ENCODE data around the gene SYT14. TPM values are rescaled to one million over a fixed set of nuclear protein-coding genes. Genes with fewer than 3 reads are reported as not detected.
"Not testable (repeated sequence)": the region's sequence is repeated elsewhere in the genome, so short reads cannot be mapped to it uniquely, and the experiment has no call there.

Gene SYT14
- polyA plus RNA-seq (2013), result 0.31 TPM in 2 replicates

DNA sequence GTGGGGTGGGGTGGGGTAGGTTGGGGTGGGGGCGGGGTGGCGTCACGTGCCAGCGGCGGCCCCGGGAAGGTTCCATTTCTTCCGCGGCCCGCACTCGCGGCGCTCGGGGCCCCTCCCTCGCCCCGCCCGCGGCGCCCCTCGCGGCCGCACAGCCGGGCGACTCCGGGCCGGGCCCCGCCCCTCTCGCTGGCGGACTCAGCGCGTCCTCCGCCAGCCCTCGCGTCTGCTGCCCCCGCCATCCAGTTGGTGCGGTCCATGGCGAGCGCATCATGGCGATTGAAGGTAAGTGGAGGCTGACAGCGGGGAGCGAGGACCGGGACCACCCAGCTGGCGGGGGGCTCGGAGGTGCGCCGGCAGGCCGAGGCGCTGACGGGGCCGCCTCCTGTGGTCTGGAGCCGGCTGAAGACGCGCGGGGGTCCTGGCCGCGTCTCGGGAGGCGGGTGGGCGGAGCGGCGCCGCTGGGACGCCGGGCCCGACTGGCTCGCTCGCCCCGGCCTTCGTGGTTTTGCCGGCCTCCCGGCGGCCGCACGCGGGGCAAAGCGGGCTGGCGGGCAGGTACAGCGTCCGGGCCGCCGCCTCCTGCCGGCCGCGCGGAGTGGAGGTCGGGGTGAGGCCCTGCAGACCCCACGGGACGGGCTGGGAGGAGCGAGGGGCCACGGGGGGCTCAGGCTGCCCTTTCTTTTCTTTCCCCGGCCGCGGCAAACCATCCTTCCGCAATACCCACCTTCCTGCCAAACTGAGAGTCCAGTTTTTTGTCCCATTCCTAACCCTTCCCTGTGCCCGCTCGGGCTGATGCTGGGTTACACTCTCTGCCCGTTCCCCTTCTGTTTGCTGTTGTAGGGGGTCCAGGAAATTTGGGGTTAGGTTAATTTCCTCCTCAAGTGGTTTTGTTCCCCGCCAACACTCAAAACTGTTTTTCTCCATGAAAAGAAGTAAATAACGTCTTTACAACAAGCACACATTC is at the start of gene SYT14:
SYT14 (plus strand) TSS at position 222 of the 964 bp plus-strand sequence; CDS start at position 270, 48 bp downstream.
- H3K79me2 ChIP-seq (ENCODE audit: control insufficient read depth, insufficient read depth, low read length, poor library complexity), result no peaks in the 10 kb centered on the region
- H2AFZ ChIP-seq (ENCODE audit: insufficient read depth, low read length, poor library complexity), result peak within 1 kb of the TSS; percentile 96
- no peak within 1 kb of the TSS for H3K23ac ChIP-seq (ENCODE audit: low read length)
- no peaks in the 10 kb centered on the region for H3K36me3 ChIP-seq (ENCODE audit: control insufficient read depth in 1 of 2, insufficient read depth in 2 of 2, low read length in 2 of 2)
- peaks cover 4% of the 10 kb centered on the region for H3K27me3 ChIP-seq (ENCODE audit: insufficient read depth, low read length)
- no CpG with 5 or more reads among the region's 98 CpGs for WGBS (ENCODE audit: extremely low coverage, insufficient coverage, insufficient read length)
- no peak within 1 kb of the TSS for H3K4ac ChIP-seq (ENCODE audit: low read depth, low read length)
- no peak within 1 kb of the TSS for H3K18ac ChIP-seq (ENCODE audit: low read length)
- H3K9ac ChIP-seq (ENCODE audit: low read length), result no peak within 1 kb of the TSS
- H3K4me1 ChIP-seq (ENCODE audit: control insufficient read depth in 1 of 2, insufficient read depth in 2 of 2, low read length in 2 of 2), result peaks cover 3% of the 10 kb centered on the region in 2 experiments
- no peak within 1 kb of the TSS for H4K8ac ChIP-seq (ENCODE audit: low read depth, low read length)
- H3K27ac ChIP-seq (ENCODE audit: low read depth, low read length), result no peak within 1 kb of the TSS
- no peak within 1 kb of the TSS for H2BK5ac ChIP-seq (ENCODE audit: low read depth, low read length, poor library complexity)
- no peaks in the 10 kb centered on the region for H3K9me3 ChIP-seq (ENCODE audit: insufficient read depth, low read depth, low read length)
- peak within 1 kb of the TSS; percentile 94 for H3K4me2 ChIP-seq (ENCODE audit: low read length)
- H3K14ac ChIP-seq (ENCODE audit: low read length), result no peak within 1 kb of the TSS
- no peak within 1 kb of the TSS for H2BK120ac ChIP-seq (ENCODE audit: insufficient read depth, low read length, poor library complexity)
- DNase-seq, result peak in 1 of 2 donors; percentile 2
- no peak within 1 kb of the TSS for H2BK12ac ChIP-seq (ENCODE audit: low read length)
- peak within 1 kb of the TSS; percentile 89 for H3K4me3 ChIP-seq (ENCODE audit: low read depth, low read length)
- no peak within 1 kb of the TSS for H4K12ac ChIP-seq (ENCODE audit: low read depth, low read length)
- no peak within 1 kb of the TSS for H2AK5ac ChIP-seq (ENCODE audit: low read length)
- no peak within 1 kb of the TSS for H4K91ac ChIP-seq (ENCODE audit: low read depth, low read length)
- no peaks in the 10 kb centered on the region for H3K79me1 ChIP-seq (ENCODE audit: low read length)

DNA sequence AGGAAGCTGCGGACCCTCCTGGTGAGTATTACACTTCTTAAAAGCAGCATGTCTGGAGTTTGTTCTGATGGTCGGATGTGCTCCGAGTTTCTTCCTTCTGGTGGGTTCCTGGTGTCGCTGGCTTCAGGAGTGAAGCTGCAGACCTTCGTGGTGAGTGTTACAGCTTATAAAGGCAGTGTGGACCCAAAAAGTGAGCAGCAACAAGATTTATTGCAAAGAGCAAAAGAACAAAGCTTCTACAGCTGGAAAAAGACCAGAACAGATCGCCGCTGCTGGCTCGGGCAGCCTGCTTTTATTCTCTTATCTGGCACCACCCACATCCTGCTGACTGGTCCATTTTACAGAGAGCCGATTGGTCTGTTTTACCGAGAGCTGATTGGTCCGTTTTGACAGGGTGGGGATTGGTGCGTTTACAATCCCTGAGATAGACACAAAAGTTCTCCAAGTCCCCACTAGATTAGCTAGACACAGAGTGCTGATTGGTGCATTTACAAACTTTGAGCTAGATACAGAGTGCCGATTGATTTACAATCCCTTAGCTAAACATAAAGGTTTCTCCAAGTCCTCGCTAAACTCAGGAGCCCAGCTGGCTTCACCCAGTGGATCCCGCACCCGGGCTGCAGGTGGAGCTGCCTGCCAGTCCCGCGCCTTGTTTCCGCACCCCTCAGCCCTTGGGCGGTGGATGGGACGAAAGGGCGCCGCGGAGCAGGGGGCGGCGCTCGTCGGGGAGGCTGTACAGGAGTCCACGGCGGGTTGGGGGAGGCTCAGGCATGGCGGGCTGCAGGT is 49.5 kb upstream of the SYT14 start:
- H3K36me3 ChIP-seq (ENCODE audit: control insufficient read depth in 1 of 2, insufficient read depth in 2 of 2, low read length in 2 of 2); H3K79me1 ChIP-seq (ENCODE audit: low read length); H3K4me2 ChIP-seq (ENCODE audit: low read length); H4K8ac ChIP-seq (ENCODE audit: low read depth, low read length); H3K14ac ChIP-seq (ENCODE audit: low read length); H3K18ac ChIP-seq (ENCODE audit: low read length); H3K4ac ChIP-seq (ENCODE audit: low read depth, low read length); H2BK5ac ChIP-seq (ENCODE audit: low read depth, low read length, poor library complexity); H3K4me1 ChIP-seq (ENCODE audit: control insufficient read depth in 1 of 2, insufficient read depth in 2 of 2, low read length in 2 of 2); H2AFZ ChIP-seq (ENCODE audit: insufficient read depth, low read length, poor library complexity); H3K27me3 ChIP-seq (ENCODE audit: insufficient read depth, low read length); H3K4me3 ChIP-seq (ENCODE audit: low read depth, low read length); H4K12ac ChIP-seq (ENCODE audit: low read depth, low read length); H3K27ac ChIP-seq (ENCODE audit: low read depth, low read length); H3K79me2 ChIP-seq (ENCODE audit: control insufficient read depth, insufficient read depth, low read length, poor library complexity); DNase-seq; H3K9ac ChIP-seq (ENCODE audit: low read length); H2BK12ac ChIP-seq (ENCODE audit: low read length); H2BK120ac ChIP-seq (ENCODE audit: insufficient read depth, low read length, poor library complexity); H2AK5ac ChIP-seq (ENCODE audit: low read length); H3K9me3 ChIP-seq (ENCODE audit: insufficient read depth, low read depth, low read length); H4K91ac ChIP-seq (ENCODE audit: low read depth, low read length); H3K23ac ChIP-seq (ENCODE audit: low read length): not testable (repeated sequence)
- no CpG with 5 or more reads among the region's 31 CpGs for WGBS (ENCODE audit: extremely low coverage, insufficient coverage, insufficient read length)

DNA sequence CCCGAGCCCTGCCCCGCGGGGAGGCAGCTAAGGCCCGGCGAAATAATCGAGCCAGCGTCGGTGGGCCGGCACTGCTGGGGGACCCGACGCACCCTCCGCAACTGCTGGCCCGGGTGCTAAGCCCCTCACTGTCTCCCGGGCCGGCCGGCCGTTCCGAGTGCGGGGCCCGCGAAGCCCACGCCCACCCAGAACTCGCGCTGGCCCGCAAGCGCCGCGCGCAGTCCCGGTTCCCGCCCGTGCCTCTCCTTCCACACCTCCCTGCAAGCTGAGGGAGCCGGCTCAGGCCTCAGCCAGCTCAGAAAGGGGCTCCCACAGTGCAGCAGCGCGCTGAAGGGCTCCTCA is 49.0 kb upstream of the SYT14 start:
- no peak for DNase-seq
- Histone ChIP-seq H2AK5ac (ENCODE audit: low read length) (no peak overlapping the region), H2BK12ac (ENCODE audit: low read length) (no peak overlapping the region), H3K4me2 (ENCODE audit: low read length) (no peak overlapping the region), H3K18ac (ENCODE audit: low read length) (no peak overlapping the region), H4K12ac (ENCODE audit: low read depth, low read length) (no peak overlapping the region), H3K9me3 (ENCODE audit: insufficient read depth, low read depth, low read length) (peaks cover 2% of the 10 kb centered on the region), H3K4me3 (ENCODE audit: low read depth, low read length) (no peak overlapping the region), H3K79me2 (ENCODE audit: control insufficient read depth, insufficient read depth, low read length, poor library complexity) (no peaks in the 10 kb centered on the region), H3K79me1 (ENCODE audit: low read length) (no peaks in the 10 kb centered on the region), H3K36me3 (ENCODE audit: control insufficient read depth in 1 of 2, insufficient read depth in 2 of 2, low read length in 2 of 2) (no peaks in the 10 kb centered on the region), H3K9ac (ENCODE audit: low read length) (no peak overlapping the region), H4K8ac (ENCODE audit: low read depth, low read length) (no peak overlapping the region), H3K4ac (ENCODE audit: low read depth, low read length) (no peak overlapping the region), H2BK5ac (ENCODE audit: low read depth, low read length, poor library complexity) (no peak overlapping the region), H4K91ac (ENCODE audit: low read depth, low read length) (no peak overlapping the region), H3K27ac (ENCODE audit: low read depth, low read length) (no peak overlapping the region), H3K4me1 (ENCODE audit: control insufficient read depth in 1 of 2, insufficient read depth in 2 of 2, low read length in 2 of 2) (peaks cover 0 to 3% of the 10 kb centered on the region in 2 experiments), H3K14ac (ENCODE audit: low read length) (no peak overlapping the region), H3K23ac (ENCODE audit: low read length) (no peak overlapping the region), H2AFZ (ENCODE audit: insufficient read depth, low read length, poor library complexity) (no peak overlapping the region), H3K27me3 (ENCODE audit: insufficient read depth, low read length) (no peaks in the 10 kb centered on the region), H2BK120ac (ENCODE audit: insufficient read depth, low read length, poor library complexity) (no peak overlapping the region)
- no CpG with 5 or more reads among the region's 35 CpGs for WGBS (ENCODE audit: extremely low coverage, insufficient coverage, insufficient read length)

DNA sequence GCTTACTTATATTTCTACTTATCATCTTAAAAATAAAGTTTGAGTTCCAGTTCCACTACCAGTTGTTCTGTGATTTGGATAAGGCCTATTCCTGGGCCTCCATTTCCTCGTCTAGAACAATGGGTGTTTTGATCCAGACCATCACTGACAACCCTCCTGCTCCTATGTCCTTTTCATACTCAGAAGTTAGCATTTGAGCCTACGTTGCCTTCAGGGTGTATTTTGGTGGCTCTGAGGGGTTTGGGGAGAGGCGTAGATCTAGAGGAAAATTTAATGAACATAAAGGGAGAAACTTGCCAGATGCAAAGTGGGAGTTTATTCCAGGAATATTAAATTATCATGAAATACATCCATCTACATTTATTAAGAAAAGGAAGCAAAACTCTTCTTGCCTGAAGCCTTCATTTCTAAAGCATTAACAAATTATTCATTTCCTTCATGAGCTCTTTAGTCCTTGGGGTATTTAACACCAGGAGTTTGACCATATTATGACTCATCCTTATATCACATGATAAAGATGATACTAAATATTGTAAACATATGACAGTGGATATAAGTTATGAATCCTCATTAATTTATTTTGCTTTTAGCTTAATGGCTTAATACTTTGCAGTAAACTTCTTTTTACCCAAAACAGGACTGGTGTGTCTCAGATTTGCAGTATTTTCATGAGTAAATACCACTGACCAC is 47.2 kb upstream of the SYT14 start:
- H2BK5ac ChIP-seq (ENCODE audit: low read depth, low read length, poor library complexity), result no peak overlapping the region
- no peaks in the 10 kb centered on the region for H3K36me3 ChIP-seq (ENCODE audit: control insufficient read depth in 1 of 2, insufficient read depth in 2 of 2, low read length in 2 of 2)
- H3K4me2 ChIP-seq (ENCODE audit: low read length), result no peak overlapping the region
- H2AFZ ChIP-seq (ENCODE audit: insufficient read depth, low read length, poor library complexity), result no peak overlapping the region
- WGBS (ENCODE audit: extremely low coverage, insufficient coverage, insufficient read length), result no CpG with 5 or more reads among the region's 3 CpGs
- H3K4me1 ChIP-seq (ENCODE audit: control insufficient read depth in 1 of 2, insufficient read depth in 2 of 2, low read length in 2 of 2), result peaks cover 4 to 6% of the 10 kb centered on the region in 2 experiments
- H3K18ac ChIP-seq (ENCODE audit: low read length), result no peak overlapping the region
- H3K4ac ChIP-seq (ENCODE audit: low read depth, low read length), result no peak overlapping the region
- H2BK12ac ChIP-seq (ENCODE audit: low read length), result no peak overlapping the region
- H3K23ac ChIP-seq (ENCODE audit: low read length), result no peak overlapping the region
- H3K27me3 ChIP-seq (ENCODE audit: insufficient read depth, low read length), result no peaks in the 10 kb centered on the region
- H3K79me2 ChIP-seq (ENCODE audit: control insufficient read depth, insufficient read depth, low read length, poor library complexity), result no peaks in the 10 kb centered on the region
- H3K4me3 ChIP-seq (ENCODE audit: low read depth, low read length), result no peak overlapping the region
- no peak overlapping the region for H2AK5ac ChIP-seq (ENCODE audit: low read length)
- no peak overlapping the region for H2BK120ac ChIP-seq (ENCODE audit: insufficient read depth, low read length, poor library complexity)
- no peak for DNase-seq
- peaks cover 2% of the 10 kb centered on the region for H3K9me3 ChIP-seq (ENCODE audit: insufficient read depth, low read depth, low read length)
- no peak overlapping the region for H4K8ac ChIP-seq (ENCODE audit: low read depth, low read length)
- no peak overlapping the region for H3K9ac ChIP-seq (ENCODE audit: low read length)
- no peak overlapping the region for H4K12ac ChIP-seq (ENCODE audit: low read depth, low read length)
- peaks cover 4% of the 10 kb centered on the region for H3K79me1 ChIP-seq (ENCODE audit: low read length)
- no peak overlapping the region for H3K27ac ChIP-seq (ENCODE audit: low read depth, low read length)
- no peak overlapping the region for H4K91ac ChIP-seq (ENCODE audit: low read depth, low read length)
- H3K14ac ChIP-seq (ENCODE audit: low read length), result no peak overlapping the region
